Stomach smooth muscle (tissue), 2 donors: Measurements from ENCODE around the gene CCPG1.
"Not testable (repeated sequence)": the region's sequence is repeated elsewhere in the genome, so short reads cannot be mapped to it uniquely, and the experiment has no call there.

Experiments
- H3K27ac ChIP-seq: one replicate; pipeline ENCODE4 v1.7.0; 2013; ENCODE audit warnings: mild to moderate bottlenecking, low read length, inconsistent platforms
- H3K27me3 ChIP-seq, 2 donors: one replicate each; pipeline ENCODE4 v1.7.0; 2013; ENCODE audit warnings: low read length in 2 of 2; ENCODE audit not compliant: insufficient read depth in 2 of 2, control insufficient read depth in 1 of 2
- H3K36me3 ChIP-seq, 2 donors: one replicate each; pipeline ENCODE4 v1.7.0; 2013; ENCODE audit warnings: low read length in 2 of 2; ENCODE audit not compliant: control insufficient read depth in 2 of 2, insufficient read depth in 2 of 2
- H3K4me1 ChIP-seq: one replicate; pipeline ENCODE4 v1.7.0; 2013; ENCODE audit warnings: low read length; ENCODE audit not compliant: control insufficient read depth, insufficient read depth
- H3K4me3 ChIP-seq, 2 donors: one replicate each; pipeline ENCODE4 v1.7.0; 2013; ENCODE audit warnings: low read length in 2 of 2
- H3K9ac ChIP-seq, 2 donors: one replicate each; pipeline ENCODE4 v1.7.0; 2013; ENCODE audit warnings: low read length in 2 of 2, mild to moderate bottlenecking in 1 of 2
- H3K9me3 ChIP-seq, 2 donors: one replicate each; pipeline ENCODE4 v1.7.0; 2013; ENCODE audit warnings: low read length in 2 of 2; ENCODE audit not compliant: control insufficient read depth in 2 of 2
- donor health status: healthy.
- donor health status: Pancreatic carcinoma.

Gene CCPG1, protein sequence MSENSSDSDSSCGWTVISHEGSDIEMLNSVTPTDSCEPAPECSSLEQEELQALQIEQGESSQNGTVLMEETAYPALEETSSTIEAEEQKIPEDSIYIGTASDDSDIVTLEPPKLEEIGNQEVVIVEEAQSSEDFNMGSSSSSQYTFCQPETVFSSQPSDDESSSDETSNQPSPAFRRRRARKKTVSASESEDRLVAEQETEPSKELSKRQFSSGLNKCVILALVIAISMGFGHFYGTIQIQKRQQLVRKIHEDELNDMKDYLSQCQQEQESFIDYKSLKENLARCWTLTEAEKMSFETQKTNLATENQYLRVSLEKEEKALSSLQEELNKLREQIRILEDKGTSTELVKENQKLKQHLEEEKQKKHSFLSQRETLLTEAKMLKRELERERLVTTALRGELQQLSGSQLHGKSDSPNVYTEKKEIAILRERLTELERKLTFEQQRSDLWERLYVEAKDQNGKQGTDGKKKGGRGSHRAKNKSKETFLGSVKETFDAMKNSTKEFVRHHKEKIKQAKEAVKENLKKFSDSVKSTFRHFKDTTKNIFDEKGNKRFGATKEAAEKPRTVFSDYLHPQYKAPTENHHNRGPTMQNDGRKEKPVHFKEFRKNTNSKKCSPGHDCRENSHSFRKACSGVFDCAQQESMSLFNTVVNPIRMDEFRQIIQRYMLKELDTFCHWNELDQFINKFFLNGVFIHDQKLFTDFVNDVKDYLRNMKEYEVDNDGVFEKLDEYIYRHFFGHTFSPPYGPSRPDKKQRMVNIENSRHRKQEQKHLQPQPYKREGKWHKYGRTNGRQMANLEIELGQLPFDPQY

DNA sequence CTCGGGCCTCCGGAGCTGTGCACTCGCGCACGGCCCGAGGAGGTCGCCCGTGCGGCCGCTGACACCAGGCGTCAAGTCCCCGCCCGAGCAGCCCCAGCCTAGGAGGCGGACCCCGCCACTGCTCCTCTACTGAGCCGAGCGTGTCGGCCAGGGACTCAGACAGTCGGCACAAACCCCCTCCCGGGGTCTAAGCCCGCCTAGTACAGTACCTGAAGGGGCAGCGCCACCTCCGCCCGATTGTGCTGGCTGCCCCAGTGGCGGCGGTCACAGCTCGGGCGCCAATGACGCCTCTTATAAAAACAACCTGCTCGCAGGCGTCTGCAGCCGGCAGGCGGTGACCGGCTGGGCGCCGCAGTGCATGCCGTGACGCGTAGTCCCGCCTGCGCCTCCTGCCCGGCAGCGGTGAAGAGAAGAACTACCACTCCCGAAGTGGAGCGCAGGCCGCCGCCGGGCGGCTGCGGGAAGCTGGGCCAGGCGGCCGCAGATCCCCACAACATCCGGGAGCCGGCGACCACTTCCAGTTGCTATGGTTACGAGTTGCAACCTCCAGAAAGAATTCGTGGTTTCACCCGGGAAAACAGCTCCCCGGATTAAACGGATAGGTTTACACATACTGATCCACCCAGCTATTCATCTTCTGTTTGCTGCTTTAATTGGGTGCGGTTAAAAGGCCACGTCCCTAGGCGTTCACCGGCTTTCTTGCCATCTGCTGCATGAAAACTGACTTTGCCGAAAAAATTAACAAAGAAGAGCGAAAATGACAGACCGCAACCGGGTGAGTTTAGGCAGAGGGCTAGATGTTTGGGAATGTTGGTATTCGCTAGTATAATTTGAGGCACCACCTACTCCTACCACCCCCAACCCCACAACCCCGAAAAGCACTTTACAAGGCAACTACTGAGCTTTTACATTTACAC lies at the start of gene CCPG1, which contains the start of gene PIERCE2:
TSS of gene CCPG1 (minus strand) at position 348 of the 917 bp plus-strand sequence. CDS start 18,935 bp downstream, outside the sequence.
TSS of gene PIERCE2 (plus strand) at position 484 of the 917 bp plus-strand sequence. CDS start at position 758, 274 bp downstream.
- Histone ChIP-seq H3K27me3 (no peaks in the 10 kb centered on the region), H3K9me3 (no peaks in the 10 kb centered on the region), H3K36me3 (no peaks in the 10 kb centered on the region), H3K4me3 (peak within 1 kb of the TSS; percentile 83 to 96), H3K27ac (peak within 1 kb of the TSS; percentile 88), H3K9ac (peak within 1 kb of the TSS; percentile 60 to 92), H3K4me1 (peaks cover 6% of the 10 kb centered on the region)

DNA sequence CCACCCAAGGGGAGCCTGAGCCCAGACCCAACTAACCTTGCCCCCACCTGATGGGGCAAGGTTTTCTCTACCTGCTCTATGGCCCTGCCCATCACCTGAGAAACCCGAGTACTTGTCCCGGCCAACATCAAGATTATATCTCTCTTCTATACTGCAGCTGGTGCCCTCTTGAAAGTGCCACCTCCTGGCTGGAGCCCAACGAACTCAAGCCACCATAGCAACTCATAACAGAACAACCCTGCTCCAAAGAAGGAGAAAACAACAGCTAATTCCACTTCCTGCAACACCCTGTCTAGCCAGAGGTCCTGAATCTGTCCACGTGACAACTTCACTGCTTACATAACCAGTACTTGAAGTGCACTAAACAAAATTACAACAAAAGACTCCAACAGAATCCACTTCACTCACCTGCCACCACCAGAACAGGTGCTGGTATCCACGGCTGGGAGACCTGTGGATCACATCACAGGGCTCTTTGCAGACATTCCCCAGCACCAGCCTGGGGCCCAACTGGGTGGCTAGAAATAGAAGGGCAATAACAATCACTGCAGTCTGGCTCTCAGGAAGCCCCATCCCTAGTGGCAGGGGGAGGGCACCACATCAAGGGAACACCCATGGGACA lies 49.4 kb upstream of the CCPG1 start:
- no peaks in the 10 kb centered on the region for H3K36me3 ChIP-seq
- H3K9me3 ChIP-seq, result peaks cover 0 to 4% of the 10 kb centered on the region in 2 donors
- no peak overlapping the region for H3K4me3 ChIP-seq
- H3K27me3 ChIP-seq, result no peaks in the 10 kb centered on the region
- no peak overlapping the region for H3K9ac ChIP-seq
- H3K27ac ChIP-seq, result no peak overlapping the region
- H3K4me1 ChIP-seq, result no peaks in the 10 kb centered on the region

DNA sequence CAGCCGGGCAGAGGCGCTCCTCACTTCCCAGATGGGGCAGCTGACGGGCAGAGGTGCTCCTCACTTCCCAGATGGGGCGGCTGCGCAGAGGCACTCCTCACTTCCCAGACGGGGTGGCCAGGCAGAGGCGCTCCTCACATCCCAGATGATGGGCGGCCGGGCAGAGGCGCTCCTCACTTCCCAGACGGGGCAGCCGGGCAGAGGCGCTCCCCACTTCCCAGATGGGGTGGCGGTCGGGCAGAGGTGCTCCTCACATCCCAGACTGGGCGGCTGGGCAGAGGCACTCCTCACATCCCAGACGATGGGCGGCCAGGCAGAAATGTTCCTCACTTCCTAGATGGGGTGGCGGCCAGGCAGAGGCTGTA lies 38.9 kb upstream of the CCPG1 start:
- H3K27ac ChIP-seq, H3K27me3 ChIP-seq, H3K9ac ChIP-seq, H3K4me3 ChIP-seq, H3K36me3 ChIP-seq, H3K4me1 ChIP-seq, H3K9me3 ChIP-seq: not testable (repeated sequence)

DNA sequence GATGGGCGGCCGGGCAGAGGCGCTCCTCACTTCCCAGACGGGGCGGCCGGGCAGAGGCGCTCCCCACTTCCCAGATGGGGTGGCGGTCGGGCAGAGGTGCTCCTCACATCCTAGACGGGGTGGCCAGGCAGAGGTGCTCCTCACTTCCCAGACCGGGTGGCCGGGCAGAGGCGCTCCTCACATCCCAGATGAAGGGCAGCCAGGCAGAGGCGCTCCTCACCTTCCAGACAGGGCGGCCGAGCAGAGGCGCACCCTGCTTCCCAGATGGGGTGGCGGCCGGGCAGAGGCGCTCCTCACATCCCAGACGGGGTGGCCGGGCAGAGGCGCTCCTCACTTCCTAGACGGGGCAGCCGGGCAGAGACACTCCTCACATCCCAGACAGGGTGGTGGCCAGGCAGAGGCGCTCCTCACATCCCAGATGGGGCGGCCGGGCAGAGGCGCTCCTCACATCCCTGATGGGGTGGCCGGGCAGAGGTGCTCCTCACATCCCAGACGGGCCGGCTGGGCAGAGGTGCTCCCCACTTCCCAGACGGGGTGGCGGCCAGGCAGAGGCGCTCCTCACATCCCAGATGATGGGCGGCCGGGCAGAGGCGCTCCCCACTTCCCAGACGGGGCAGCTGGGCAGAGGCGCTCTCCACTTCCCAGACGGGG lies 38.3 kb upstream of the CCPG1 start:
- H3K9ac ChIP-seq, H3K27ac ChIP-seq, H3K4me1 ChIP-seq, H3K36me3 ChIP-seq, H3K4me3 ChIP-seq, H3K9me3 ChIP-seq, H3K27me3 ChIP-seq: not testable (repeated sequence)

DNA sequence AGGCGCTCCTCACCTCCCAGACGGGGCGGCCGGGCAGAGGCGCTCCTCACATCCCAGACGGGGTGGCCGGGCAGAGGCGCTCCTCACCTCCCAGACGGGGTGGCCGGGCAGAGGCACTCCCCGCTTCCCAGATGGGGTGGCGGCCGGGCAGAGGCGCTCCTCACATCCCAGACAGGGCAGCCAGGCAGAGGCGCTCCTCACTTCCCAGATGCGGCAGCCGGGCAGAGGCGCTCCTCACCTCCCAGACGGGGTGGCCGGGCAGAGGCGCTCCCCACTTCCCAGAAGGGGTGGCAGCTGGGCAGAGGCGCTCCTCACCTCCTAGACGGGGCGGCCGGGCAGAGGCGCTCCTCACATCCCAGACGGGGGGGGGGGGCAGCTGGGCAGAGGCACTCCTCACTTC lies 37.8 kb upstream of the CCPG1 start:
- H3K4me1 ChIP-seq, H3K9ac ChIP-seq, H3K4me3 ChIP-seq, H3K27me3 ChIP-seq, H3K36me3 ChIP-seq, H3K9me3 ChIP-seq, H3K27ac ChIP-seq: not testable (repeated sequence)

DNA sequence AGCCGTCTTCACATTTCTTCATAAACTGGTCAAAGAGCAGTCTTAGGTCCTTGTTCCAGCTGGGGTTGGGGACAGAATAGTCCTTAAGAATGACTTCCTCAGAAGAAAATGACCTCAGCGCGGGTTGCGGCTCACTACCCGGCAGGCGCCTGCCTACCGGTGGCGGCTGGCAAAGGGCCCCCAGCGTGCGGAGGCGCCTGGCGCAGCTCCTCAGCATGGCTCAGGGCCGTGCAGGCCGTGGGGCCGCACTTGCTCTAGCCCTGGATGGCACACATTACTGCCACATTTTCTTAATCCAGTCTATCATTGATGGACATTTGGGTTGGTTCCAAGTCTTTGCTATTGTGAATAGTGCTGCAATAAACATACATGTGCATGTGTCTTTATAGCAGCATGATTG lies 35.0 kb upstream of the CCPG1 start:
- H3K36me3 ChIP-seq, H3K9ac ChIP-seq, H3K27ac ChIP-seq, H3K4me1 ChIP-seq, H3K4me3 ChIP-seq, H3K27me3 ChIP-seq, H3K9me3 ChIP-seq: not testable (repeated sequence)

DNA sequence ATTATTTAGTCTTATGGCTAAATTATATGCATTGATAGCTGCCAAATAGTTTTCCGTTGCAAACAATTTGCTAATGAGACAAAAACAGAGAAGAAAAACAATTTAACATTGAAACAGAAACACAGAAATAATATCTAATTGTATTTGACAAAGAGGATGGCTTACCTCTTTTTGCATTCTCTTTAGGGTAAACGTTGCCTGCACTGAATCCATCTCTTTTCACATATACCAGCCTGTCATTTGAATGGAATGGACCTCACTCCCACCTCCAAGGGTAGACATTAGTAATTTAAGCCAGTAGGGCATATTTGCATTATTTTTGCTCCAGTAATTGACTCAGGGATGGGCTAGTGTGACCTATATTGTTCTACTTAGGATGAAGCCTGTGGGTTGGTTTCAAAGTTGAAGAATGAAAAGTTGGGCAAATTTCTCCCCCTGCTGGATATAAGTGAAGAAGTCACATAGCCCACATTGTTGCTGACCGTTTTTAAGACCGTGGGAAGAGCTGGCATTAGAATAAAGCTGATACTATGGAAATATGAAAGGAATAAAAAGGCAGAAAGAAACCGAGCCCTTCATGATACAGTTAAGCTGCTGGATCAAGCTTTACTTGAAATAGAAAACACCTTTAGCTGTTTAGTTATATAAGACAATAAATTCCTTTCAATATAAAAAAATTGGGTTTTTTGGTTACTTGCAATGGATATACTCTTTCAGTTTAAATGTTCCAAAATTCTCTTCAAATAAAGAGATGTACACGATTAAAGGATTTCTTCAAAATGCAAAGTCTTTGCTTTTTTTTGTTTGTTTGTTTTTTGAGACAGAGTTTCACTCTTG lies 27.0 kb upstream of the CCPG1 start:
- Histone ChIP-seq H3K9me3 (no peaks in the 10 kb centered on the region), H3K4me1 (no peaks in the 10 kb centered on the region), H3K9ac (no peak overlapping the region), H3K4me3 (no peak overlapping the region), H3K27me3 (no peaks in the 10 kb centered on the region), H3K27ac (no peak overlapping the region), H3K36me3 (no peaks in the 10 kb centered on the region)

DNA sequence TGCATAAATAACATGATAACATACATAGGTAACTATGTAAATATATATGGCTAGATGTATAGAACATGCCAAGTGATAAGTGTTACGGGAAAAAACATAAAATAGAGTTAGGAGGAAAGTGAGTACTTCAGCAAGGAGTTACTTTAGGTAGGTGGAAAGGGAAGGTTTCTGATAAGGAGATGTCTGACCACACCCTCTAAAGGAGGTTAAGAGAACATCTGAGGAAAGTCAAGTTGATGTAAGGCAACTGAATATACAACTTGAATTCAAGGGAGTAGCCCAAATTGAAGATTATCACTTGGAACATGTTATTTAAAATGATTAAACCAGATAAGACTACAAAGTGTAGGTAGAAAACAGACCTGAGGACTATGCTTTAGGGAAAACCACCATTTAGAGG lies 13.9 kb upstream of the CCPG1 start:
- H3K4me1 ChIP-seq, result no peaks in the 10 kb centered on the region
- no peaks in the 10 kb centered on the region for H3K36me3 ChIP-seq
- no peaks in the 10 kb centered on the region for H3K9me3 ChIP-seq
- H3K4me3 ChIP-seq, result no peak overlapping the region
- no peak overlapping the region for H3K9ac ChIP-seq
- H3K27me3 ChIP-seq, result no peaks in the 10 kb centered on the region
- H3K27ac ChIP-seq, result no peak overlapping the region

DNA sequence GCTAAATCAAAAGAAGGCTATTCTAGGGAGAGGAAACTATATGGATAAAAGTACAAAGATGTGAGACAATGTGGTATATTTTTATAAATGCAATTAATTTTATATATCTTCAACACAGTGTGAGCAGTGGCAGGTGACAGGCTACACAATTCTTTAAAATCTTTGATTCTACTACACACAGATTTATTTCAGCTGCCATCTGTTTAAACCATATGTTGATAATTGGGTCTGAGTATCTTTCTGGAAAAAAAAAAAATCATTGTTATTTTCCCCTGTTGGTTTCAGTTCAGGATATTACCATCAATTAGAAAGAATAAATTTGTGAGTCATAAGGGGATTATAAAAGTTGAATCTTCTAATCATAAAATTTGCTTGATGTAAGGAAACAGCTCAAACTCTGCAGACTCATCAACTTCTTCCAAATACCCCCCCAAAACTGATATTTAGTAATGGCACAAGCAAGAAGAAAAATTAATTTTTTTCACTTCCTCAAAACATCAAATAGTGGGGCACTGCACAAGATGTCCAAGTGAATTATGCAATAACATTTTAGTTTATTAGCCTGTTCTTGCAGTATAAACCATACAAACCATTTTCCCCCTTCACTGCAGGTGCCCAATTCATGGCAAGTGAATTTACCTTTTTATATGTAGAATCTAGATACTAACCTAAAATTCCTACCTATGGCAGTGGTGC lies 12.2 kb upstream of the CCPG1 start:
- H3K36me3 ChIP-seq, result no peaks in the 10 kb centered on the region
- H3K4me1 ChIP-seq, result no peaks in the 10 kb centered on the region
- no peak overlapping the region for H3K9ac ChIP-seq
- H3K4me3 ChIP-seq, result no peak overlapping the region
- H3K27me3 ChIP-seq, result no peaks in the 10 kb centered on the region
- H3K9me3 ChIP-seq, result no peaks in the 10 kb centered on the region
- H3K27ac ChIP-seq, result no peak overlapping the region
